ENCODE data around the gene GATAD2A. TPM values are rescaled to one million over a fixed set of nuclear protein-coding genes. Genes with fewer than 3 reads are reported as not detected.
A peak's percentile ranks its signal among the peaks of the same experiment; 100 is the strongest.

GATAD2A gene
- total and polyA plus RNA-seq, 2 of the 13 experiments (the other 11 are each of a cell fraction or from before 2014, with no cell fraction given) = 16.8 to 28.6 TPM

DNA sequence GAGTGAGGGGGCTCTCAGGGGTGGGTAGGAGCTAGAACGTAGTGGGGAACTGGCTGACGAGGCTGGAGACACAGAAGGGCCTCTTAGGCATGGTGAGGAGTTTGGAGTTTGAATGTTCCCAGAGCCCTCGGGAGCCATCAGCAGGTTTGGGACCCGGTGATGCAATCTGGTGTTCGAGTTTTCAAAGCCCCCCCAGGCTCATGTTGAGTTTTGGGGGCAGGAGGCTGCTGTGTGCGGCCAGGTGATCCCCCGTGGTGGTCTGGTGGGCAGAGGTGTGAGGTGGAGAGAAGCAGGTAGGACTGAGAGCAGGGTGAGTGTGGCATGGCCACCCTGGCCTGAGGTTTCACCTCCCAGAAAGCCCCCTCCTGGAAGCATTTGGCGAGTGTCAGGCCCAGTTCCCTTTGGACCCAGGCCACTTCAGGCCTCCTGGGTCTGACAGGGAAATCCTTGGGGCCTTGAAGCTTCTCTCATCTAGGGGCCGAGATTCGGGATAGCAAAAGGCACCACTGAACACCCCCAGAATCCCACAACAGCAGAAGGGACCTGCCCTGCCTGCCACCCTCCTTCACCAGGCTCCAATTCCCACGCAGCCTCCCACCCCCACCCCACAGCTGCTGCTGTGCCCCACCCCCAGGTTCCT, 124.4 kb downstream of the GATAD2A start:
- POLR2A ChIA-PET = no interaction called here
- no peak overlapping the region for H3K4me2 ChIP-seq (ENCODE audit: low read depth, low read length)
- no peaks in the 10 kb centered on the region for H3K27me3 ChIP-seq (ENCODE audit: control insufficient read depth in 1 of 2, insufficient read depth in 2 of 2, low read length in 2 of 2)
- CTCF ChIA-PET (ENCODE audit: low intra/inter-chr PET ratio, low total read pairs) = no interaction called here
- H4K20me1 ChIP-seq (ENCODE audit: insufficient read depth, low read length) = no peaks in the 10 kb centered on the region
- H3K36me3 ChIP-seq (replicated peaks in 1 of 2; ENCODE audit: control insufficient read depth in 1 of 2, insufficient read depth in 2 of 2, low read length in 2 of 2) = peaks cover 4 to 19% of the 10 kb centered on the region in 2 experiments; a peak in 3 of 5 replicates
- DNase-seq (ENCODE audit: low spot score) = no peak
- H3K4me1 ChIP-seq (ENCODE audit: insufficient read depth, low read length) = peaks cover 4% of the 10 kb centered on the region; the same call in 1 of the 2 replicates
- in situ Hi-C loops (cut with HindIII; ENCODE audit: extremely low pct_ligation_motif_present, low pct_unique_long_range_greater_than_20kb) (loop anchor here (25.0 kb wide), 1 partner anchor 432 kb away; no protein-coding TSS in a partner anchor), intact Hi-C loops (cut with micrococcal nuclease; ENCODE audit: unreplicated experiment) (loop anchor here (5.0 kb wide), 2 partner anchors 112 to 427 kb away; partner anchors contain the start of gene GMIP)
- H3K9me3 ChIP-seq (ENCODE audit: low read length) = no peaks in the 10 kb centered on the region
- no peak for ATAC-seq
- H2AFZ ChIP-seq (ENCODE audit: low read length) = no peak overlapping the region
- H3K9ac ChIP-seq (ENCODE audit: insufficient read depth, low read depth, low read length) = no peak overlapping the region
- no peak overlapping the region for H3K4me3 ChIP-seq (replicated peaks in 1 of 3; ENCODE audit: insufficient read depth in 1 of 3, low read depth in 2 of 3, low read length in 3 of 3)
- H3K79me2 ChIP-seq (ENCODE audit: insufficient read depth, low read length) = no peaks in the 10 kb centered on the region
- H3K27ac ChIP-seq (ENCODE audit: extremely low read length, insufficient read depth, low read length) = no peak overlapping the region
- no TSS peak for BruUV-seq (replicated peaks)
- no peak for FAIRE-seq
- 95% methylated on average over 6 of the region's 11 CpGs for WGBS (ENCODE audit: low lambda C conversion rate)
- TF ChIP-seq, protein P1, sequence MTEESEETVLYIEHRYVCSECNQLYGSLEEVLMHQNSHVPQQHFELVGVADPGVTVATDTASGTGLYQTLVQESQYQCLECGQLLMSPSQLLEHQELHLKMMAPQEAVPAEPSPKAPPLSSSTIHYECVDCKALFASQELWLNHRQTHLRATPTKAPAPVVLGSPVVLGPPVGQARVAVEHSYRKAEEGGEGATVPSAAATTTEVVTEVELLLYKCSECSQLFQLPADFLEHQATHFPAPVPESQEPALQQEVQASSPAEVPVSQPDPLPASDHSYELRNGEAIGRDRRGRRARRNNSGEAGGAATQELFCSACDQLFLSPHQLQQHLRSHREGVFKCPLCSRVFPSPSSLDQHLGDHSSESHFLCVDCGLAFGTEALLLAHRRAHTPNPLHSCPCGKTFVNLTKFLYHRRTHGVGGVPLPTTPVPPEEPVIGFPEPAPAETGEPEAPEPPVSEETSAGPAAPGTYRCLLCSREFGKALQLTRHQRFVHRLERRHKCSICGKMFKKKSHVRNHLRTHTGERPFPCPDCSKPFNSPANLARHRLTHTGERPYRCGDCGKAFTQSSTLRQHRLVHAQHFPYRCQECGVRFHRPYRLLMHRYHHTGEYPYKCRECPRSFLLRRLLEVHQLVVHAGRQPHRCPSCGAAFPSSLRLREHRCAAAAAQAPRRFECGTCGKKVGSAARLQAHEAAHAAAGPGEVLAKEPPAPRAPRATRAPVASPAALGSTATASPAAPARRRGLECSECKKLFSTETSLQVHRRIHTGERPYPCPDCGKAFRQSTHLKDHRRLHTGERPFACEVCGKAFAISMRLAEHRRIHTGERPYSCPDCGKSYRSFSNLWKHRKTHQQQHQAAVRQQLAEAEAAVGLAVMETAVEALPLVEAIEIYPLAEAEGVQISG (CRISPR knock-in tag; IDR thresholded peaks at IDR 0.05) = no peak
- TF ChIP-seq ZNF552 (CRISPR knock-in tag; IDR thresholded peaks at IDR 0.05; ENCODE audit: borderline replicate concordance) = no peak
- TF ChIP-seq CEBPB (IDR thresholded peaks at IDR 0.05; ENCODE audit: borderline replicate concordance, low read depth, low read length) = 0 out of 2 replicates have a peak, but pooled peaks have one; percentile 0

DNA sequence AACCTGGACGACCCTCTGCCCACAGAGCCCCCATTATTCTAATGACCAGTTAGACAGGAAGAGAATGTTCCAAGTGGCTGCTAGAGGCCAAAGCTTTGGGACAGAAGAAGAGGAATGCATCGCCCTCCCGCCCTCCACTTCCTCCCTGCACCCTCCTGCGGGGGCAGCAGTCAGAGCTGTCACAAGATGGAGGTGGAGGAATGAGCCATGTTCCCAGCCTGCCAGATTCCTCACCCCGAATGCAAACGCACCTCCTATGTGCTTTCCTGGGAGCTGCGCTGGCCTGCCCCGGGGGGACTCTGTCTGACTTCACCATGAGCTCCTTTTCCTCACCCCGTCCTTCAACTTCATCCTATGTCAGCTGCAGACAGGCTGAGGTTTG, 124.9 kb downstream of the GATAD2A start:
- Histone ChIP-seq H3K4me2 (ENCODE audit: low read depth, low read length) (no peak overlapping the region), H3K9me3 (ENCODE audit: low read length) (no peaks in the 10 kb centered on the region), H3K9ac (ENCODE audit: insufficient read depth, low read depth, low read length) (no peak overlapping the region), H3K4me3 (replicated peaks in 1 of 3; ENCODE audit: insufficient read depth in 1 of 3, low read depth in 2 of 3, low read length in 3 of 3) (no peak overlapping the region), H3K27me3 (ENCODE audit: control insufficient read depth in 1 of 2, insufficient read depth in 2 of 2, low read length in 2 of 2) (no peaks in the 10 kb centered on the region), H3K27ac (ENCODE audit: extremely low read length, insufficient read depth, low read length) (no peak overlapping the region), H4K20me1 (ENCODE audit: insufficient read depth, low read length) (no peaks in the 10 kb centered on the region), H3K79me2 (ENCODE audit: insufficient read depth, low read length) (no peaks in the 10 kb centered on the region), H2AFZ (ENCODE audit: low read length) (no peak overlapping the region), H3K36me3 (replicated peaks in 1 of 2; ENCODE audit: control insufficient read depth in 1 of 2, insufficient read depth in 2 of 2, low read length in 2 of 2) (peaks cover 4 to 19% of the 10 kb centered on the region in 2 experiments; a peak in 3 of 5 replicates), H3K4me1 (ENCODE audit: insufficient read depth, low read length) (peaks cover 4% of the 10 kb centered on the region; the same call in 1 of the 2 replicates)
- ChIA-PET POLR2A (no interaction called here), CTCF (ENCODE audit: low intra/inter-chr PET ratio, low total read pairs) (no interaction called here)
- WGBS (ENCODE audit: low lambda C conversion rate) = 94% methylated on average over 8 of the region's 9 CpGs
- intact Hi-C loops (cut with micrococcal nuclease; ENCODE audit: unreplicated experiment) (loop anchor here (5.0 kb wide), 2 partner anchors 112 to 427 kb away; partner anchors contain the start of gene GMIP), in situ Hi-C loops (cut with HindIII; ENCODE audit: extremely low pct_ligation_motif_present, low pct_unique_long_range_greater_than_20kb) (loop anchor here (25.0 kb wide), 1 partner anchor 432 kb away; no protein-coding TSS in a partner anchor)
- FAIRE-seq = no peak
- DNase-seq (ENCODE audit: low spot score) = no peak
- no TSS peak for BruUV-seq (replicated peaks)
- 0 out of 4 replicates have a peak, but pooled peaks of 1 of the 2 experiments have one; percentile 18 for TF ChIP-seq POLR2A (IDR thresholded peaks at IDR 0.05; ENCODE audit: insufficient read depth in 1 of 2, low read depth in 2 of 2, low read length in 2 of 2)
- no peak for TF ChIP-seq TBX2 (CRISPR knock-in tag; IDR thresholded peaks at IDR 0.05; ENCODE audit: borderline replicate concordance)
- ATAC-seq = no peak
